HG03108 (cell line): ENCODE measurements around the gene SLC2A13.
A peak's percentile ranks its signal among the peaks of the same experiment; 100 is the strongest.

ENCODE experiments used
- ATAC-seq: cut with Tn5 transposase; IDR thresholded peaks from one replicate; pipeline ENCODE4 v1.9.1; 2021; ENCODE audit warnings: moderate library complexity; ENCODE audit not compliant: unreplicated experiment

The SLC2A13 gene

DNA sequence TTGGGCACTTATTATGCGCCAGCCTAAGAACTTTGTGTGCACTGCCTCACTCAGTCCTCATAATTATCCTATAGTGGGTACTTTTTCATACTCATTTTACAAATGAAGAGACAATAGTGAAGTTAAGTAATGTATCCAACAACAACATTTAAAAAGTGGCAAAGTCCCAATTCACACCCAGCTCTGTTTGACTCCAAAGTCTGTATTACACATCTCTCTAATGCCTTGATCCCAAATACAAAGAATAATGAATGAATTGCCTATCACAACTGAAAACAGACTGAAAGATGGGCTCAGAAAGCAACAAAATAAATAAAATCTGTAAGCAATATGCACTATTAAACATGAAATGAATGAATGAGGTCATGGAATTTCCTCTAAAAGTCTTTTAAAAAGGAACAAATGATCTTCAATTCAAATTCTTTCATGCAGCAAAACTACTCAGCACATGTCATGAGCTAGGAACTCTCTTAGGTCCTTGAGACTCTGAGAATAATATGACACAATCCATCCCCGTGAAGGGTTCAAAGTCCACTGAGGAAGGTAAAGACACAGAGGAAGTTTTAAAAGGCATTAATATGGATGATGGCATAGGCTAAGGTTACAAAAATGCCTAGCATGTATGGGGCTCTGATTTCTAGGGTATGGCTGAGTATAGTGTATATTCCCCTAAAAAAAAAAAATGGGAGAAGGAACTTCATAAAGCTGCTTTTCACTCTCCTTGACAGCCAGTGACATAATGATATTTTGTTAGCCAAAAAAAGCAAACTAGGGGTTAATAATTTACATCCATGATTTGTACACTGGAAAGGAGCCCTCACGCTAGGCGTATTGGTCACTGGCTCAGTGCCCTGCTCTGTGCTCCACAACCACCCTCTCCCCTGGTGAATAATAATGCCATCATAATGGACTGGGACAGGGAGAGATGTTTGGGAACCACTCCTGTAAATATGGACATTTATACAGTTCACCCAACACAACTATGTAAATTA is 103.4 kb downstream of the SLC2A13 start:
- no peak for ATAC-seq

DNA sequence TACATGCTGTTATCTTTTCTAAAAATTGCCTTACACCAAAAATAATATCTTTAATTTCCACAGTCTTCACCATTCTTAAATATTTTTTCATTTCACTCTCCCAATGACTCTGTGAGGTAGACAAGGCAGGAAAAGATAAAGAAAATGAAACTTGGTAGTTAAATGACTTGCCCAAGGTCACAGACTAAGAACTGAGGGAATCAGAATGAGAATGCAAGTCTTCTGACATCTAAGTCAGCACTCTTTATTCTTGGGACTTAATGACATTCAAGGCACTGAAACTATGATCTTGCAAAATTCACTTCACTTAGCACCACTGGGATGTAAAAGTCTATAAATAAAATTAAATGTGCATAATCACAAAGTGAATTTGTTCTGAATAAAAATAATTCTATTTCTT is 104.5 kb downstream of the SLC2A13 start:
- ATAC-seq, result no peak

DNA sequence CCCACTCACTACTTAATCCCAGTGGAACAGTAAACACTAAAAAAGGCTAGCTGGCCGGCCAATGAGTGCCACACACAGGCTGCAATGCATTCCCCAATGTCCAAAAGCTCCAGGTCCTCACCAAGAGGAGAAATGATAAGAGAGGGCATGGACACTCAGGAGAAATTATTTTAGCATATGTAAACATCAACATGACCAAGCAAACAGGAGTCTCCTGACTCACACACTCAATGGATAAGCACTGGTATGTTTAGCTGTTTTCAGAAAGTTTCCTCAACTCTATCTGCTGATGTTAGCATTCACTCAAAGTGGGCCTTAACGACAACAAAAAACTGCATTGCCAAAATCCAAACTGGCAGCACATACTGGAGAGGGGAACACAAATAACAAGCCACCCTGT is 105.0 kb downstream of the SLC2A13 start:
- ATAC-seq, result no peak

DNA sequence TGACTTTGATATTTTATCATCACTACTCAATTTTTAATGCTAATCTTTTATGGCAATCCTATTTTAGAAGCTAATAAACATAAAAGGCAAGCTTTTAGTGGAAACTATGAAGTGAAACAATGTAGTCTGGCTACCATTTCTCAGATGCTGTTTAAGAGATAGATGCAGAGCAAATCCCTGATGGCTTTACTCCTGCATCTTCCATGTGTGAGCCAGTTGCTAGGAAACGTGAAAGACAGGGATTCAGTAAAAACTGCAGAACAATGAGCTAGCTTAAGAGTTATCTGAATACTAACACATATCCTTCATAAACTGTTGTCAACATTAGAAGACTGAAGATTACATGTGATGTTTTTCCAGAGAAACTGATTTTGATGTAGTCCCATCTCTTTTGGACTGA is 112.6 kb downstream of the SLC2A13 start:
- no peak for ATAC-seq

DNA sequence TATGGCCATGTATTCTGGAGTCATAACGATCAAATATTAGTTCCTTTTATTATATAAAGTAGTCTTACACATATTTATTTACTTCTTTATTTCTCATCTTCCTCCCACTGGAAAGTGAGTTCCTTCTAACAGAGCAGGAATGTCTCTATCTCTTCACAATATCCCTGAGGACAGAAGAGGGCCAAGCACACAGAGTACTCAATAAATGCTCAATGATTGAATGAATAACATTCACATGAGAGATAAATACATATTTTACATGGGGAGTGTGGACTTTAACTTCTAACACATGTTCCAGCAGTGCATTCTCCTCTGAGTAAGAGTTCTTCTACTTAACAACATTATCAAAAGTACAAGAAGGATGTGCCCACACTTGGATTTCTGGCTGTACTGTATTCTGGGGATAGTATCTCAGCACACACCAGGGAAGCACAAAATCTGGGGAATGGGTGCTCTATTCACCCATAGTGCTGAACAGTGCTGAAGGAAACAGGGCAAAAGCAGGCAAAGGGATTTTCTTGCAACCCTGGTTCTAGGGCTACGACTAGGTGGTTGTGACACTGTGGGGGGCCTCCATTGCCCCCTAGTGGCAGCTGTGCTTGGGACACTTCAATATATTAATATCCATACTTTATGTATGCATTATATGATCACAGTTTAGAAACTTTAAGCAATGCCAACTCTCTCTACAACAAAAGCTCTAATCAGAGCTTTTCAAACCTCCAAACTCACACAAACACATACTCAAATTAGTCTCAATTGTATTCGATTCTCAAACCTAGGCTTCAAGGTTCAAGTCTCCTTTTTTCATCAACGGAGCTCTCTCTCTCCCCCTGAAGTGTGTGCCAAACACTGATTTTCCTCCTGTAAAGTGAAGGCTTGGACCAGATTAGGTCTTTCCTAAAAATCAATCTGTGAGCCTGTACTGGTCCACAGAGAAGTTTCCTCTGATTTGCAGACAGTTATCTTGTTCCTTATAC is 115.5 kb downstream of the SLC2A13 start:
- ATAC-seq, result peak; percentile 84

DNA sequence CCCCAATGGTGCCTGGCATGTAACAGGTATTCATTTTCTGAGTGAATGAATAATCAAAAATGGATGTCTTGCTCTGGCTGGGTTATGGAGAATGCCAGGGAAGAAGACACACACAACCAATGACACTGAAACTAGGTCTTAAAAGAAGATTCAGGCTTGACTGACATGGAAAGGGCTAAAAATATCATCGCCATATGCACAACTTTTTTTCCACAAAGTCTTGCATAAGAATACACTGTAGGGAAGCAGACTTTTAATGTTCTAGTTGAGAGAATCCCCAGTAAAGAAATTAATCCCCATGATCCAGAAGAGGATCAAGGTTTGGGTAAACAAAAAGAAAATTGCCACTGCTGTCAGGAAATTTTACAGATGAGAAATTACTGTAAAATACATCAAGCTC is 116.4 kb downstream of the SLC2A13 start:
- no peak for ATAC-seq

DNA sequence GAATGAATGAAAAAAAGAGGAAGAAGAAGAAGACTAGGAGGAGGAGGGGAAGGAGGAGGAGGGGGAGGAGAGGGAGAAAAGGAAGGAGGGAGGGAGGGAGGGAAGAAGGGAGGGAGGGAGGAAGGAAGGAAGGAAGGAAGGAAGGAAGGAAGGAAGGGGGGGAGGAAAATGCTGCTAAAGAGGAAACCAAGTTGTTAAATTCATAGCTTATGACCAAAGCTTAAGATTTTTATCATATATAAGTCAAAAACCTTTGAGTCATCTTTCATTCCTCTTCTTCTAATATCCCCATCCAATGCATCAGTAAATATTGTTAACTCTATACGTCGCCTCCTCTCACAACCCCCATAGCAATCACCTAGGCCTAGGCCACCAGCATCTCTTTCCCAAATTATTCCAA is 117.3 kb downstream of the SLC2A13 start:
- ATAC-seq, result no peak

DNA sequence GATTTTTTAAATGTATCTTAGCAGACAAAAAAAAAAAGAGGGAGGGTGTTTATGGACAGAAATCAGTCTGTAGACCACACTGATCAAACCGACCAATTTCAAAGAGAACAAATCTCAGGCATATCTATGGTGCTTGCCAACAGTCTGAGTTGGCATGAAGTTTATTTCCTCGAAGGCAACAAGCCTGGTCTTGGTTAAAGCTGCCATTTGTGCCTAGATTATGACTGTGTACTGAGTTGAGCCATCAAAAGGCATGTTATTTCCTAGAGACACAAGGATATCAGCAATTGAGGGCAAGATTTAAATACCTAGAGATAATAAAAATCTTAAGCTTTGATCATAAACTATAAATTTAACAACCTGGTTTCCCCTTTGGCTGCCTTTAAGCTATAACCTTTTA is 119.2 kb downstream of the SLC2A13 start:
- no peak for ATAC-seq

DNA sequence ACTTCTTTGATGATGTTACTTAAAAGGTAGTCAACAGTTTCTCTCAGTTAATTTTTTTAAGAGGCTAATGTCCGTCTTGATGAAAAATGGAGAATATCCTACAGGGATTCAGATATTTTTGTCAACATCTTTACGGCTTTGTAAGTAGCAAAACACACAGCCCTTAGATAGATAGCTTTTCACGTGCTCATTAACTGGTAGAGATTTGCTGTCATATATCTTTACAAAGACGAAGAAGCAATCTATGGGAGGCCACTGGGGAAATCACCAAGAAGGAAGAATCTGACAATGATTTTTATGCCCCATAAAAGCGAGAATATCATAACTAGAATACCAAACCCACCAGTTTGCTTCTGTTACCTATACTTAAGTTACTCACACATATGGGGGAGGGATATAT is 121.2 kb downstream of the SLC2A13 start:
- ATAC-seq, result no peak

DNA sequence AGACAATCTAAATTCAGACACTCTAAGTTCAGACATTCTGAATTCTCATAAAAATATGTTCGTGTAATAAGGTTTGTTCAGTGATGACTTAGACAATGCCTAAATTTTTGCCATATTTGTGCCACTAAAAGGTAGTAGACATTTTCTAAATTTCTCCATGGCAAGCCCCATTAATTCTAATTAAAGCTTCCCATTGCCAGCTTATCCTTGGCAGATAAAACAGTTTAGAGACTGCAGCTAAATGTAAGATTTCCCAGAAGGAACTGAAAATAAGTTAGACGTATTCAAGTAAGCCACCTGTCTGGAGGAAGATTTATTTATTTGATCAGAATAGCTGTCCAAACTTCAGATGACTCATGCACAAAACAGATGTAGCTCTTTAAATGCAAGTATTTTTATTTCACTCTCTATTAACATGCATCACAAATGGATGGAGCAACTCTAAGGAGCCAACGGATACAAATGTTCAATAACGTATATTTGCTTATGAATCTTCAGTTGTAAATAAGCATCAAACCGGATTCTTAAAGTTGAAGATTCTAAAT is 130.4 kb downstream of the SLC2A13 start:
- ATAC-seq, result no peak

DNA sequence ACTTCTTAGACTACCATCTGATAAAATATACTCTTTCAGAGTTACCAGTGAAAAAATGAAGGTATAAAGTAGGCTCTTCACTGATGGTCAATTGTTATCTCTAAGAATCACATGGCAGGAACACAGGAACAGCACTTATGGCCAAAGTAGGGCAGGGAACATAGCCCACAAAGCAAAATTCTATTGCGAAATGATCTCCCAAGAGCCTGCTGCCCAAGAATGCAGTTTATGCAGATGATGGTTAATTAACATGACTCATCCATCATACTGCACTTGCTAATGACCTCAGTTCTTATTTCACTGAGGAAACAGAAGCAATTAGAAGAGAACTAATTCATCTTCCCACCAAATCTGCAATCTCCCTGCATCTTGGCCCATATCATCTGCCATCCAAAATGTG is 133.8 kb downstream of the SLC2A13 start:
- ATAC-seq, result no peak

DNA sequence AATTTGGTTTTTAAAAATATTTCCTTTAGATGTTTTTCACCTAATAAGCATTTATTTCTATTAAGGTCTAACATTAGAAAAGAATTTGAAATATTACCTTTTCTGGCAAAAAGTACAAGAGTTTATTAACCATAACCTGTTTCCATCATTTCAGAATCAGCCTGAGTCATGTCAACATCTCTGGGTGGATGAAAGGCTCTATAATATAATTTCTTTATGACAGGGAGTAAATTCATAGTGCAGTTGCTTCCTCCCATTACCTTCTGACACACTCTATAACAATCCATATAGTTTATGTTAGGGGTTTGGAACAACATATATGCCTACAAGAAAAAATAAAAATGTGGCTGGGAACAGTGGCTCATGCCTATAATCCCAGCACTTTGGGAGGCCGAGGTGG is 134.5 kb downstream of the SLC2A13 start:
- ATAC-seq, result no peak

DNA sequence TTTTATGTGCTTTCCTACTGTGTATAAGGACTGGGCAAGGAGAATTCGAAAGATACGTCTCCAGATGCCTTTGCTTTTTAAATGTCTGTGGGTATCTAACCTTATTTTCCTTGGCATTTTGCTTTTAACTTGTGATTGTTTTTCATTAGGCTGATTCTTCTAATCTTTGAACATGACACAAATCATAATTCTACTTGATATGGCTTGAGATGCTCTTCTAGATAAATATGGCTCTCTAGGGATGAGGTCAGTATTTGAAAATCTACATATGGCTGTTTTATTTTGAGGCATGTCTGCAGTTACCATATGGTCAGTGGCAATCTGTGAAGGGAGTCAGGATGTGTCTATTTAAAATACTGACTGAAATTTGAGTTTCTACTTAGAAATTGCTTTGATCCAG is 139.2 kb downstream of the SLC2A13 start:
- ATAC-seq, result no peak

DNA sequence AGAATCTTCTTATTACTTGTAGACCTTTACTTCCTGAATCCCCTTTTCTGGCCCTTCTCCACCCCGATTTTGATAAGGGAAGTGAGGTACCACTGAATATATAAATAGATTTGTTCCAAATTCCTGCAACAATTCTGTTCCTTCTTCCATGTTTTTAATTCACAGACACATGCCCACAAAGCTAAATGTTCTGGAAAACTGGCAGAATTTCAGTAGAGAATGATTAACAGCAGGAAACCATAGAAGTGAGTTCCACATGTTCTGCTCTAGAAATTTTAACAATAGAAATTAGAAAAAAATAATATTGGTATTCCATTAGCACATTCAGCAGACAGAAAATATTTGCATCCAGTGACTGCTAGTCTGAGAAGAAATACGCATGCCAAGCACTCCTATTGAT is 139.6 kb downstream of the SLC2A13 start:
- no peak for ATAC-seq

DNA sequence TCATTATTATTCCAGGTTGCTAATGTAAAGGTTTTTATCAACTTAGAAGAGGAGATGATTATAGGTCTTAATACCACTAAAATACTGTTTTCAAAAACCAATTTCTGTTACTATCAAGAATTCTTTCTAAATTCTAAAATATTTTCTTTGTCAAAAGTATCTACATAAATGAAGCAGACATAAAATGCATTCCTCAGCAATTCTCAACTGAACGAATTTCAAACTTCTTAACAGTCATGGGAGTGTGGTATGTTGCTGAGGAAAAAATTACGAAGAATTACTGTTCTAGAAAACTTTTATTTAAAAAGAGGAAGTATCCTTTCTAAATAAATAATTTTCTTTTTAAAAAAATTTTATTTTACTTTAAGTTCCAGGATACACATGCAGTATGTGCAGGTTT is 146.4 kb downstream of the SLC2A13 start:
- ATAC-seq, result no peak

DNA sequence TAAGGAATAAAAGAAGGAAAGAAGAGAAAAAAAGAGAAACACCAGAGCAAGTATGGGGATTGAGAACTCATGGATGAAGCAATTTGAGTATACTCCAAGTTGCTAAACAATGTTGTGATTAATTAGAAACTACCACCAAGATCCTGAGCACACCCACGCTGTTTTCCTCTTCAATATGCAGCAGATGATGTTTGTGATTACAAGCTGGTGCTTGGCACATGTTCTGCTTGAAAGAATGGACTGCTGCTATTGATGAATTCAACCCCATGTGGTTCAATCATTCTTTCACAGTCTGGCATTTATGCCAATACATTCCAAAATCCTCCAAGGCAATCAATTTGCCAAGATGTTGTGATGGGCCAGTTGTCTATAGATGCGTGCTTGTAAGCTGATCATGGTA is 146.8 kb downstream of the SLC2A13 start:
- ATAC-seq, result no peak

DNA sequence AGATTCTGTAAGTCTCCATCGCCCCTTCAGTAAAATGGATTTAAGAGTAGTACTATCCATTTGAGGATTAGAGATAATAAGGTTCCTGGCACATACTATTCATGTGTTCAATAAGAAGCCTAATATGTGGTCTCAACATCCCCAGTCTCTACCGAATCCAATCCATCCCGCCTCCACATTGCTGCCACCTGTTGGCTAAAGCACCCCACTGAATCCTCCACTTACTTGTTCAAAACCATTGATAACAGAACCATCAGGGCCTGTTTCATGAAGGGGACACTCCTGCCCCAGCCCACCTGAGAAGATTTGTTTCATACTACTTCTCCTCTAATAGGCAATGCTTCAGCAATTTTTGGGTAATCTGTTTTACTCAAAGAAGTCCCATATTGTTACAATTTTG is 147.5 kb downstream of the SLC2A13 start:
- no peak for ATAC-seq

DNA sequence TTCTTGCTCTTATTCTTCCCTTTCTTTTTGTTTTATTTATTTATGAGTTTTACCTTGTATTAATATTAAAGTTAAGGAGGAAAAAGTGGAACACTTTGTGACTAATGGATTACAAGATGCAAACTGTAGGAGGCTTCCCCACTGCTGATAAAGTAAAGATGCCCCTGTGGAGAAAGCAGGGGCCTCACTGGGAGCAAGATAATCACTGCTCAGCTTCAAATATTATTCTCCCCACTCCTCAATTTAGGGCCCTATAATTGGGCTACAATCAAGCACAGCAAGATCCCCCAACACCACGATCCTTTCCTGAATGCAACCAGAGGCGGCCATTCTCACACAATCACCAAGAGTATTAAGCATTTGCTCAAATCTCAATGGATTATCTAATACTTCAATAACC is 149.2 kb downstream of the SLC2A13 start:
- ATAC-seq, result no peak

DNA sequence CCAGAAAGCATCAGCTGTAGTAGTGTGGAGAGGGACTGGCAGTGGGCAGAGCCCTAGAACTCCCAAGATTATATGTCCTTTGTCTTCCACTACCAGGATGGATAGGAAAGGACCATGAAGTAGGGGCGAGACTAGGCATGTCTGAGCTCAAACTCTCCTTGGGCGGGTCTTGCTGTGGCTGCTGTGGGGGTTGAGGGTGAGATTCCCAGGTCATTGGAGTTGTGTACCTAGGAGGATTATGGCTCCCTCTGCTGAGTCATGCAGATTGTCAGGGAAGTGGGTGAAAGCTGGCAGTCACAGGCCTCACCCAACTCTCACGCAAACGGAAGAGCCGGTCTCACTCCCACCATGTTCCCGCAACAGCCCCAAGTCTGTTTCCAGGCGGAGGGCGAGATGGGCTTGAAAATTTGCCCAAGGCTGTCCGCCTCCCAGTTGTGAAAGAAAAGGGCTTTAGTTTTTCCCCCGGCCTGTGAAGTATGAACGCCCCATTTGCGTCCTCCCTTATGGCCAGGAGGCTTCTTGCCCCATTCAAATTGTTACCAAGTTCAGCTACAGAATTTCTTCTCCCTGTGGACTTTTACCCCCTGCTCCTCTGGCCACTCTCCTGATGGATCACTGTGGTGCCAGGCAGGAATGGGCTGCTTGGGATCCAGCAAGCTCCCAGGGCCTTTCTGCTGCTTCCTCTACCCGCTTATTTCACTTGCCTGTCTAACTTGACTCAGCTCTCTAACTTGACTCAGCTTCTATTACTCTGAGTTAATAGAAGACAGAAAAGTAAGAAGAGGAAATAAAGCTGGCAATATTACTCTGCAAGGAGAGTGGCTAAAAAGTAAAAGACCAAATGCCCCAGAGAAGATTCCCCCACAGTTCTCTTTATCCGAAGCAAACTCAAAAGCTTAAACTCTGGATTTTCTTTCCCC is 159.3 kb downstream of the SLC2A13 start:
- ATAC-seq, result no peak

DNA sequence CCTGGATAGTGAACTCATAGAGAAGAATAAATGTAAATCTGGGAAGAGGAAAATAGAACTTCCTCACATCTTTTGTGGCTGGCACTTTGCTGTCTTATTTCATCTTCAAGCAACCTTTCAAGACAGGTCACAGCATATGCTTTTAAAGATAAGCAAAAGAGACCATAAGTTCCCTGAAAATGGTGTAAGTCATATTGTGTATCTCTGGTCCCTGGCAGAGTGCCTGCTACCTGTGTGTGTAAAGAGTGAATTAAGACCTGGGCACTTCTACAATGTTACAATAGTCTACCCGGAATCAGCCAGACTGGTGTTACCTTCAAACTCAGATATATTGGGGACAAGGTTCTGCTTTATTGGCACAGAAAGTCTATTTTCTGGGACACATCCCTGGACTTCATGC is 168.8 kb downstream of the SLC2A13 start:
- no peak for ATAC-seq
